PC-3 (cell line): Measurements from ENCODE around the gene HDAC9. TPM values are rescaled to one million over a fixed set of nuclear protein-coding genes. Genes with fewer than 3 reads are reported as not detected.

Source experiments
- ATAC-seq: fragments of 200-7000 bp; cut with Tn5 transposase; 2 replicates; pipeline ENCODE4 v1.9.1; 2020; ENCODE audit warnings: mild to moderate bottlenecking, moderate library complexity
- BruUV-seq: library from RNA; stranded (reverse); fragments of 400-500 nt; replicated peaks from 2 replicates; lab custom pipeline; 2021; lab: Mats Ljungman, UMichigan
- CTCF ChIA-PET: fragments of 300-600 bp; sonication (Branson Sonifier 250); formaldehyde crosslinking; loops from one replicate; lab custom pipeline; 2022; ENCODE audit warnings: antibody characterized with exemption; lab: Charles Lee
- POLR2A ChIA-PET: fragments of 300-600 bp; sonication (Branson Sonifier 250); formaldehyde crosslinking; loops from one replicate; lab custom pipeline; 2022; ENCODE audit warnings: antibody characterized with exemption; ENCODE audit not compliant: unreplicated experiment; lab: Charles Lee
- DNase-seq: peaks from one replicate; pipeline ENCODE4 v3.0.0-alpha.2; 2015
- H2AFZ ChIP-seq: fragments of 300-600 bp; sonication (generic); 2 replicates; pipeline ENCODE4 v1.6.0; 2016; ENCODE audit warnings: antibody characterized with exemption, low read length
- H3F3A ChIP-seq: fragments of 300-600 bp; sonication (generic); one replicate; pipeline ENCODE4 v1.6.0; 2017; ENCODE audit warnings: antibody characterized with exemption, low read length, control low read depth, mild to moderate bottlenecking; ENCODE audit not compliant: unreplicated experiment
- H3K27ac ChIP-seq: fragments of 300-600 bp; sonication (generic); 2 replicates; pipeline ENCODE4 v1.5.1; 2016; ENCODE audit warnings: mild to moderate bottlenecking, low read length
- H3K27me3 ChIP-seq: fragments of 300-600 bp; sonication (generic); 2 replicates; pipeline ENCODE4 v1.6.1; 2016; ENCODE audit warnings: low read length, mixed read lengths
- H3K36me3 ChIP-seq: fragments of 300-600 bp; sonication (generic); 2 replicates; pipeline ENCODE4 v1.6.1; 2016; ENCODE audit warnings: low read depth, mixed run types, low read length, mixed read lengths
- H3K4me1 ChIP-seq: fragments of 300-600 bp; sonication (generic); 2 replicates; pipeline ENCODE4 v1.5.1; 2016; ENCODE audit warnings: low read length; ENCODE audit not compliant: insufficient read depth
- H3K4me2 ChIP-seq: fragments of 300-600 bp; sonication (generic); 2 replicates; pipeline ENCODE4 v1.6.0; 2016; ENCODE audit warnings: low read length
- H3K4me3 ChIP-seq: fragments of 300-600 bp; sonication (generic); 2 replicates; pipeline ENCODE4 v1.5.1; 2016; ENCODE audit warnings: mild to moderate bottlenecking, low read length, mixed read lengths
- H3K79me2 ChIP-seq: fragments of 300-600 bp; sonication (generic); 2 replicates; pipeline ENCODE4 v1.6.1; 2017; ENCODE audit warnings: low read length, mixed read lengths
- H3K9ac ChIP-seq: fragments of 300-600 bp; sonication (generic); 2 replicates; pipeline ENCODE4 v1.6.0; 2016; ENCODE audit warnings: mild to moderate bottlenecking, low read length
- H3K9me2 ChIP-seq: fragments of 300-600 bp; sonication (generic); replicated peaks from 2 replicates; pipeline ENCODE4 v1.6.1; 2016; ENCODE audit warnings: mixed run types, low read length, mixed read lengths
- H3K9me3 ChIP-seq: fragments of 300-600 bp; sonication (generic); 2 replicates; pipeline ENCODE4 v1.6.1; 2016; ENCODE audit warnings: low read length, mixed read lengths
- H4K20me1 ChIP-seq: fragments of 300-600 bp; sonication (generic); 2 replicates; pipeline ENCODE4 v1.6.1; 2016; ENCODE audit warnings: low read length, mixed read lengths
- EZH2 ChIP-seq: fragments of 300-600 bp; sonication (generic); IDR thresholded peaks from one replicate; pipeline ENCODE4 v1.6.1; 2017; ENCODE audit warnings: antibody characterized with exemption, mild to moderate bottlenecking, low read length; ENCODE audit not compliant: unreplicated experiment
- EZH2phosphoT487 ChIP-seq: fragments of 300-600 bp; sonication (generic); IDR thresholded peaks from 2 replicates; pipeline ENCODE4 v1.6.1; 2018; ENCODE audit warnings: mild to moderate bottlenecking, antibody characterized with exemption, low read length, borderline replicate concordance
- intact Hi-C: fragments of 100-400 bp; cut with micrococcal nuclease; formaldehyde crosslinking; loops from 2 replicates; pipeline ENCODE4 v1.9.0; 2023
- total RNA-seq: library from RNA; depleted of rRNA; stranded (reverse); fragments of >200 nt; gene quantifications from 2 replicates; pipeline ENCODE4 v1.2.3, GENCODE V29; 2014
- TF ChIP-seq, protein P1 (sequence below): fragments of 300-600 bp; sonication (generic); conservative IDR thresholded peaks from 2 replicates; pipeline ENCODE4 v1.5.1; 2017; ENCODE audit warnings: antibody characterized with exemption, low read depth, mild to moderate bottlenecking, low read length

Gene HDAC9
- total RNA-seq, 1 experiment from 2014 or later: 7.8 TPM

DNA sequence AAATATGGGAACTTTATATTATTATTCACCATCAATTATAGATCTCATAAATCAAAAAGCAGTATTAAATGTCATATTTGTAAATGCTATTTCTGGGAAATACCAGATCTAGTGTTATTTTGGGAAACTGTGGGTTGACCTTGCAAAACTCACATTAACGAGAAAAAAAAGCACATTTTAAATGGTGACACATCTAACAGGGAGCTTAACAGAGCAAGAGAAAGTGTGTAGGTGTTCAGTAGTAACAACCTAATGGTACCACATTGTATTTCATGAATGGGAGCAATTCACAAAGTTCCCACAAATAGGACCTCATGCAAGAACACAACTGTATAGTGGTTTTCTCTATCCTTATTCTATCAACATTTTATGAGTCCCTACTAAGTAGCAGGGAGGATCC, 26.2 kb upstream of the HDAC9 start:
- no peak overlapping the region for H3K9ac ChIP-seq
- no TSS peak for BruUV-seq
- no peak overlapping the region for H3K4me3 ChIP-seq
- H4K20me1 ChIP-seq: no peaks in the 10 kb centered on the region
- no peak overlapping the region for H3K4me2 ChIP-seq
- no peak for DNase-seq
- ATAC-seq: no peak
- POLR2A ChIA-PET: interaction anchor here (0.7 kb wide), 1 partner anchor 37 kb away, joined by 8 read pairs; no protein-coding TSS in a partner anchor
- H3K9me3 ChIP-seq: no peaks in the 10 kb centered on the region
- no peaks in the 10 kb centered on the region for H3K4me1 ChIP-seq
- H3K27me3 ChIP-seq: no peaks in the 10 kb centered on the region
- TF ChIP-seq EZH2phosphoT487 (no peak), EZH2 (no peak)
- TF ChIP-seq, protein P1, sequence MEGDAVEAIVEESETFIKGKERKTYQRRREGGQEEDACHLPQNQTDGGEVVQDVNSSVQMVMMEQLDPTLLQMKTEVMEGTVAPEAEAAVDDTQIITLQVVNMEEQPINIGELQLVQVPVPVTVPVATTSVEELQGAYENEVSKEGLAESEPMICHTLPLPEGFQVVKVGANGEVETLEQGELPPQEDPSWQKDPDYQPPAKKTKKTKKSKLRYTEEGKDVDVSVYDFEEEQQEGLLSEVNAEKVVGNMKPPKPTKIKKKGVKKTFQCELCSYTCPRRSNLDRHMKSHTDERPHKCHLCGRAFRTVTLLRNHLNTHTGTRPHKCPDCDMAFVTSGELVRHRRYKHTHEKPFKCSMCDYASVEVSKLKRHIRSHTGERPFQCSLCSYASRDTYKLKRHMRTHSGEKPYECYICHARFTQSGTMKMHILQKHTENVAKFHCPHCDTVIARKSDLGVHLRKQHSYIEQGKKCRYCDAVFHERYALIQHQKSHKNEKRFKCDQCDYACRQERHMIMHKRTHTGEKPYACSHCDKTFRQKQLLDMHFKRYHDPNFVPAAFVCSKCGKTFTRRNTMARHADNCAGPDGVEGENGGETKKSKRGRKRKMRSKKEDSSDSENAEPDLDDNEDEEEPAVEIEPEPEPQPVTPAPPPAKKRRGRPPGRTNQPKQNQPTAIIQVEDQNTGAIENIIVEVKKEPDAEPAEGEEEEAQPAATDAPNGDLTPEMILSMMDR: no peak
- CTCF ChIA-PET: interaction anchor here (0.5 kb wide), 1 partner anchor 113 kb away, joined by 6 read pairs; no protein-coding TSS in a partner anchor
- intact Hi-C loops: no loop called here
- H3F3A ChIP-seq: no peaks in the 10 kb centered on the region
- H3K36me3 ChIP-seq: no peaks in the 10 kb centered on the region
- no peak overlapping the region for H3K27ac ChIP-seq
- H2AFZ ChIP-seq: no peak overlapping the region
- H3K9me2 ChIP-seq: 0 out of 2 replicates have a peak, but pooled peaks cover 3% of the 10 kb centered on the region
- no peaks in the 10 kb centered on the region for H3K79me2 ChIP-seq

DNA sequence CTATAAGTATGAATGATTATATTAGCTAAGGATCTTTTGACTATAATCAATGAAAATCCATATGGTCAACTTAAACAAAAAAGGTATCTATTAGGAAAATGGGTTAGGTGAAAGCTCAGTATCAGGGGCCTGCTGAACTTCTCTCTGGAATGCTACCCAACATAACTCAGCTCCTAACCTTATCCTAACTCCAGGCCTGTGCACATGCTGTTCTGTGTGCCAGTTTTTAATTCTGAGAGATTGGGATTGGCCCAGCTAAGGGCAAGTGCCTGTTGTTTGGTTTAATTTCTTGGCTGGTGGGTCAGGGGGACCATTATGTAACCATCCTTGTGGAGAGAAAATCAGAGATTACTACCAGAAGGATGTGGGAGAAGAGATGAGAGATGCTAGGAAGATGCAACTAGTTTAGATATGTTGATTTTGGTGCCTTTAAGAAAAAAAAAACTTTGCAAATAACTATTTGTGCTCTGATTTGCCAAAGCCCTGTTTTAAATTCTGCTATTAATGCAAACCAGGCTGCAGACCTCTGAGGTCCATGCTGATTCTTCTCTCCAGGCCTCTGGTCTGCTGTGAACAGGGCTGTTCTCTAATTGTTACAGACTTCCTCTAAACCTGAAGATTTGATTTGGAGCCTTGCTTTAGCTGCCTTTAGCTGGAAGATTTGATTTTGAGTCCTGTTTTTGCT, 23.9 kb upstream of the HDAC9 start:
- no peaks in the 10 kb centered on the region for H3F3A ChIP-seq
- ChIA-PET CTCF (no interaction called here), POLR2A (no interaction called here)
- H3K36me3 ChIP-seq: no peaks in the 10 kb centered on the region
- H3K9me2 ChIP-seq: 0 out of 2 replicates have a peak, but pooled peaks cover 3% of the 10 kb centered on the region
- DNase-seq: no peak
- H3K9ac ChIP-seq: no peak overlapping the region
- no peak overlapping the region for H3K4me2 ChIP-seq
- BruUV-seq: no TSS peak
- no peak overlapping the region for H3K27ac ChIP-seq
- H3K79me2 ChIP-seq: no peaks in the 10 kb centered on the region
- TF ChIP-seq EZH2 (no peak), EZH2phosphoT487 (no peak)
- TF ChIP-seq, protein P1: no peak
- H4K20me1 ChIP-seq: no peaks in the 10 kb centered on the region
- H3K27me3 ChIP-seq: no peaks in the 10 kb centered on the region
- no peaks in the 10 kb centered on the region for H3K4me1 ChIP-seq
- intact Hi-C loops: no loop called here
- no peaks in the 10 kb centered on the region for H3K9me3 ChIP-seq
- no peak overlapping the region for H2AFZ ChIP-seq
- no peak for ATAC-seq
- H3K4me3 ChIP-seq: no peak overlapping the region

DNA sequence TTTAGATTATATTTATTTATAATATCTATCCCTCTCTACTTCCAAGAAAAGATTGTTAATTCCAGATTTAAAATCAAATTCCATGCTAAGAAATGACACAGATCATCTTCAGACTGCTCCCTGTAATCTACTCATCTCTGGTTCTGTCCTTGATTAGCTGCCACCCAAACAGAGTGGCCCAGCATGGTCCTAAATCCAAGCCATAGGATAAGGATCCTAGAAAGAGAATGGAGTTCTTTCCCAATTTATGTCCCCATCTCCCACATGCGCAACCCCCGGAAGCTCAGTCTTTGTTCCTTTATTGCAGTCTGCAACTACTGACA, 23.4 kb upstream of the HDAC9 start:
- TF ChIP-seq EZH2: no peak
- TF ChIP-seq, protein P1: no peak
- no peak for TF ChIP-seq EZH2phosphoT487

More for the DNA sequence above, 23.4 kb upstream of the HDAC9 start:
- no peaks in the 10 kb centered on the region for H3K27me3 ChIP-seq
- no peak overlapping the region for H3K4me2 ChIP-seq
- H3K27ac ChIP-seq: no peak overlapping the region
- H3F3A ChIP-seq: no peaks in the 10 kb centered on the region
- POLR2A ChIA-PET: no interaction called here
- H3K4me3 ChIP-seq: no peak overlapping the region
- intact Hi-C loops: no loop called here
- no peaks in the 10 kb centered on the region for H4K20me1 ChIP-seq
- no peaks in the 10 kb centered on the region for H3K79me2 ChIP-seq
- no peaks in the 10 kb centered on the region for H3K4me1 ChIP-seq
- CTCF ChIA-PET: no interaction called here
- no peak overlapping the region for H2AFZ ChIP-seq
- H3K9me2 ChIP-seq: 0 out of 2 replicates have a peak, but pooled peaks cover 3% of the 10 kb centered on the region
- H3K36me3 ChIP-seq: no peaks in the 10 kb centered on the region
- no TSS peak for BruUV-seq
- DNase-seq (no peak), ATAC-seq (no peak)
- no peak overlapping the region for H3K9ac ChIP-seq
- no peaks in the 10 kb centered on the region for H3K9me3 ChIP-seq
